ENCODE data around the gene SH3BP5. TPM values are rescaled to one million over a fixed set of nuclear protein-coding genes. Genes with fewer than 3 reads are reported as not detected.

SH3BP5 gene
- polyA plus RNA-seq, 1 of the 3 experiments (the other 2 are of a cell fraction), result 29.5 TPM

DNA sequence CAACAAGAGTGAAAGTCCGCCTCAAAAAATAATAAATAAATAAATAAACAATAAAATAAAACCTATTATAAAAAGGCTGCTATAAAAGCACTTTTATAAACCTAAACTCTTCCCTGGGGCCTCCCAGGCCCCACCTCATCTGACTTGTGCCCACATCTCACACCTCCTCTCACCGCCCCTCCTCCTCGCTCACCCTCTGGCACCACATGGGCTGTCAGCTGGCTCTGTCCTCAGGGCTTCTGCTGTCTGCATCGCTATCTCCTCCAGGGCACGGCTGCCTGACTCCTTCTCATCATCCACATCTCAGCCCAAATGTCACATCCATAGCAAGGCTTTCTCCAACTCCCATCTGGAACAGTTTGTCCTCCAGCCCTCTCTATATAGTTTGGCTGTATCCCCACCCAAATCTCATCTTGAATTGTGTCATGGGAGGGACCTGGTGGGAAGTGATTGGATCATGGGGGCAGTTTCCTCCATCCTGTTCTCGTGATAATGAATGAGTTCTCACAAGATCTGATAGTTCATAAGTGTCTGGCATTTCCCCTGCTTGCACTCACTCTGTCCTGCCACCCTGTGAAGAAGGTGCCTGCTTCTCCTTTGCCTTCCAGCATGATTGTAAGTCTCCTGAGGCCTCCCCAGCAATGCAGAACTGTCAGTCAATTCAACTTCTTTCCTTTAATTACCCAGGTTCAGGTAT lies 8.8 kb upstream of the SH3BP5 start:
- 87% methylated on average over 6 of the region's 6 CpGs for WGBS (ENCODE audit: low lambda C conversion rate)
- no peaks in the 10 kb centered on the region for H3K4me1 ChIP-seq (ENCODE audit: control insufficient read depth in 1 of 2, insufficient read depth in 2 of 2, low read depth in 1 of 2, low read length in 1 of 2)
- no peak for DNase-seq
- no peaks in the 10 kb centered on the region for H3F3A ChIP-seq (replicated peaks; ENCODE audit: insufficient read depth)
- H3K9ac ChIP-seq, result no peak overlapping the region
- H3K79me2 ChIP-seq (ENCODE audit: insufficient read depth), result no peaks in the 10 kb centered on the region
- CTCF ChIA-PET, result interaction anchor here (1.6 kb wide), 1 partner anchor 8 kb away, joined by 7 read pairs; the partner anchor contains the start of gene SH3BP5
- no peaks in the 10 kb centered on the region; the same call in 1 of the 2 replicates for H3K27me3 ChIP-seq (ENCODE audit: insufficient read depth)
- no peaks in the 10 kb centered on the region for H3K9me2 ChIP-seq
- no peaks in the 10 kb centered on the region for H3K9me3 ChIP-seq
- TF ChIP-seq TCF12 (IDR thresholded peaks at IDR 0.05), result no peak
- TF ChIP-seq RCOR1 (IDR thresholded peaks at IDR 0.05; ENCODE audit: low read length), result no peak
- TF ChIP-seq JUND (IDR thresholded peaks at IDR 0.05), result no peak
- TF ChIP-seq, protein P1, sequence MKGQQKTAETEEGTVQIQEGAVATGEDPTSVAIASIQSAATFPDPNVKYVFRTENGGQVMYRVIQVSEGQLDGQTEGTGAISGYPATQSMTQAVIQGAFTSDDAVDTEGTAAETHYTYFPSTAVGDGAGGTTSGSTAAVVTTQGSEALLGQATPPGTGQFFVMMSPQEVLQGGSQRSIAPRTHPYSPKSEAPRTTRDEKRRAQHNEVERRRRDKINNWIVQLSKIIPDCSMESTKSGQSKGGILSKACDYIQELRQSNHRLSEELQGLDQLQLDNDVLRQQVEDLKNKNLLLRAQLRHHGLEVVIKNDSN (IDR thresholded peaks at IDR 0.05; ENCODE audit: borderline replicate concordance, low read depth), result no peak
- TF ChIP-seq, protein P2, sequence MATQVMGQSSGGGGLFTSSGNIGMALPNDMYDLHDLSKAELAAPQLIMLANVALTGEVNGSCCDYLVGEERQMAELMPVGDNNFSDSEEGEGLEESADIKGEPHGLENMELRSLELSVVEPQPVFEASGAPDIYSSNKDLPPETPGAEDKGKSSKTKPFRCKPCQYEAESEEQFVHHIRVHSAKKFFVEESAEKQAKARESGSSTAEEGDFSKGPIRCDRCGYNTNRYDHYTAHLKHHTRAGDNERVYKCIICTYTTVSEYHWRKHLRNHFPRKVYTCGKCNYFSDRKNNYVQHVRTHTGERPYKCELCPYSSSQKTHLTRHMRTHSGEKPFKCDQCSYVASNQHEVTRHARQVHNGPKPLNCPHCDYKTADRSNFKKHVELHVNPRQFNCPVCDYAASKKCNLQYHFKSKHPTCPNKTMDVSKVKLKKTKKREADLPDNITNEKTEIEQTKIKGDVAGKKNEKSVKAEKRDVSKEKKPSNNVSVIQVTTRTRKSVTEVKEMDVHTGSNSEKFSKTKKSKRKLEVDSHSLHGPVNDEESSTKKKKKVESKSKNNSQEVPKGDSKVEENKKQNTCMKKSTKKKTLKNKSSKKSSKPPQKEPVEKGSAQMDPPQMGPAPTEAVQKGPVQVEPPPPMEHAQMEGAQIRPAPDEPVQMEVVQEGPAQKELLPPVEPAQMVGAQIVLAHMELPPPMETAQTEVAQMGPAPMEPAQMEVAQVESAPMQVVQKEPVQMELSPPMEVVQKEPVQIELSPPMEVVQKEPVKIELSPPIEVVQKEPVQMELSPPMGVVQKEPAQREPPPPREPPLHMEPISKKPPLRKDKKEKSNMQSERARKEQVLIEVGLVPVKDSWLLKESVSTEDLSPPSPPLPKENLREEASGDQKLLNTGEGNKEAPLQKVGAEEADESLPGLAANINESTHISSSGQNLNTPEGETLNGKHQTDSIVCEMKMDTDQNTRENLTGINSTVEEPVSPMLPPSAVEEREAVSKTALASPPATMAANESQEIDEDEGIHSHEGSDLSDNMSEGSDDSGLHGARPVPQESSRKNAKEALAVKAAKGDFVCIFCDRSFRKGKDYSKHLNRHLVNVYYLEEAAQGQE (IDR thresholded peaks at IDR 0.05; ENCODE audit: low read depth, low read length), result no peak
- no peak for TF ChIP-seq NRF1 (IDR thresholded peaks at IDR 0.05; ENCODE audit: low read depth, low read length)
- TF ChIP-seq, protein P3, sequence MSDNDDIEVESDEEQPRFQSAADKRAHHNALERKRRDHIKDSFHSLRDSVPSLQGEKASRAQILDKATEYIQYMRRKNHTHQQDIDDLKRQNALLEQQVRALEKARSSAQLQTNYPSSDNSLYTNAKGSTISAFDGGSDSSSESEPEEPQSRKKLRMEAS (IDR thresholded peaks at IDR 0.05; ENCODE audit: low read depth), result no peak
- TF ChIP-seq SMC3 (IDR thresholded peaks at IDR 0.05; ENCODE audit: low read depth, low read length), result no peak
- TF ChIP-seq RXRA (IDR thresholded peaks at IDR 0.05; ENCODE audit: borderline replicate concordance, low read depth), result no peak
- no peak for TF ChIP-seq CHD2 (IDR thresholded peaks at IDR 0.05; ENCODE audit: low read length, partially characterized antibody)
- TF ChIP-seq RAD21 (IDR thresholded peaks at IDR 0.05; ENCODE audit: low read length), result no peak
- no peak for TF ChIP-seq SIN3A (IDR thresholded peaks at IDR 0.05; ENCODE audit: borderline replicate concordance, low read depth, low read length)
- TF ChIP-seq RFX5 (IDR thresholded peaks at IDR 0.05; ENCODE audit: low read length), result no peak
- TF ChIP-seq EZH2phosphoT487 (IDR thresholded peaks at IDR 0.05; ENCODE audit: borderline replicate concordance, low read depth), result no peak
- no peak for TF ChIP-seq YY1 (IDR thresholded peaks at IDR 0.05; ENCODE audit: low read depth)
- TF ChIP-seq, protein P4, sequence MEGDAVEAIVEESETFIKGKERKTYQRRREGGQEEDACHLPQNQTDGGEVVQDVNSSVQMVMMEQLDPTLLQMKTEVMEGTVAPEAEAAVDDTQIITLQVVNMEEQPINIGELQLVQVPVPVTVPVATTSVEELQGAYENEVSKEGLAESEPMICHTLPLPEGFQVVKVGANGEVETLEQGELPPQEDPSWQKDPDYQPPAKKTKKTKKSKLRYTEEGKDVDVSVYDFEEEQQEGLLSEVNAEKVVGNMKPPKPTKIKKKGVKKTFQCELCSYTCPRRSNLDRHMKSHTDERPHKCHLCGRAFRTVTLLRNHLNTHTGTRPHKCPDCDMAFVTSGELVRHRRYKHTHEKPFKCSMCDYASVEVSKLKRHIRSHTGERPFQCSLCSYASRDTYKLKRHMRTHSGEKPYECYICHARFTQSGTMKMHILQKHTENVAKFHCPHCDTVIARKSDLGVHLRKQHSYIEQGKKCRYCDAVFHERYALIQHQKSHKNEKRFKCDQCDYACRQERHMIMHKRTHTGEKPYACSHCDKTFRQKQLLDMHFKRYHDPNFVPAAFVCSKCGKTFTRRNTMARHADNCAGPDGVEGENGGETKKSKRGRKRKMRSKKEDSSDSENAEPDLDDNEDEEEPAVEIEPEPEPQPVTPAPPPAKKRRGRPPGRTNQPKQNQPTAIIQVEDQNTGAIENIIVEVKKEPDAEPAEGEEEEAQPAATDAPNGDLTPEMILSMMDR (IDR thresholded peaks at IDR 0.05), result no peak
- no peak for TF ChIP-seq MXI1 (IDR thresholded peaks at IDR 0.05; ENCODE audit: low read depth, low read length)
- TF ChIP-seq FOXJ3 (CRISPR knock-in tag; IDR thresholded peaks at IDR 0.05), result no peak
- H4K20me1 ChIP-seq (ENCODE audit: insufficient read depth), result no peaks in the 10 kb centered on the region
- H3K4me3 ChIP-seq (ENCODE audit: low read depth in 2 of 2, low read length in 1 of 2), result no peak overlapping the region
- H3K4me2 ChIP-seq, result no peak overlapping the region
- H3K27ac ChIP-seq (ENCODE audit: low read depth in 2 of 2, low read length in 1 of 2), result no peak overlapping the region
- H2AFZ ChIP-seq (ENCODE audit: low read depth), result no peak overlapping the region
- no peaks in the 10 kb centered on the region for H3K36me3 ChIP-seq (replicated peaks in 1 of 2; ENCODE audit: control insufficient read depth in 1 of 2, insufficient read depth in 2 of 2, low read length in 1 of 2)
- POLR2A ChIA-PET, result no interaction called here
